K562 (cell line): ENCODE measurements around the gene DYSF. TPM values are rescaled to one million over a fixed set of nuclear protein-coding genes. Genes with fewer than 3 reads are reported as not detected.

Experiments
- ATAC-seq: fragments of 200-7000 bp; cut with Tn5 transposase; 3 replicates; pipeline ENCODE4 v1.9.1; 2020; ENCODE audit warnings: moderate library complexity
- BruUV-seq: library from RNA; stranded (reverse); fragments of 400-500 nt; replicated peaks from 2 replicates; lab custom pipeline; 2021; lab: Mats Ljungman, UMichigan
- CTCF ChIA-PET: fragments of 300-600 bp; formaldehyde crosslinking; extraction: SDS; loops from one replicate; lab custom pipeline; 2021; ENCODE audit warnings: low intra/inter-chr PET ratio; lab: Yijun Ruan, JAX
- POLR2A ChIA-PET: fragments of 300-600, 350-650 bp; sonication (Branson Sonifier 250); formaldehyde crosslinking; extraction: SDS; loops from one replicate; lab custom pipeline; 2021; ENCODE audit warnings: antibody characterized with exemption, inconsistent platforms; lab: Yijun Ruan, JAX
- DNase-seq, 4 experiments: peaks; one replicate each; pipeline versions ENCODE4 v3.0.0 to v3.0.0-alpha.2; 2011 to 2018; ENCODE audit warnings: low spot score in 3 of 4, mixed read lengths in 3 of 4; ENCODE audit errors: extremely low read depth in 1 of 4
- FAIRE-seq: peaks from 2 replicates; lab custom pipeline; 2011; peaks lifted over from hg19 to GRCh38; lab: Jason Lieb, UNC
- H2AFZ ChIP-seq: 2 replicates; pipeline ENCODE4 v1.6.0; 2011; ENCODE audit warnings: low read depth, low read length, control low read depth, inconsistent platforms
- H3K27ac ChIP-seq: fragments of 200-600 bp; 3 replicates; pipeline ENCODE4 v1.8.0; 2011; ENCODE audit warnings: low read depth, mild to moderate bottlenecking, control low read depth, inconsistent platforms, low read length, moderate library complexity, mixed read lengths; ENCODE audit errors: extremely low read depth
- H3K27me3 ChIP-seq, 2 experiments: fragments of 300-600 bp in 1 of 2; 2 replicates in 1 of 2; 3 replicates in 1 of 2; pipeline versions ENCODE4 v1.6.0 to v1.8.0; 2011; ENCODE audit warnings: inconsistent platforms in 2 of 2, low read length in 2 of 2, mild to moderate bottlenecking in 1 of 2, mixed read lengths in 1 of 2, moderate library complexity in 1 of 2; ENCODE audit not compliant: control insufficient read depth in 2 of 2, insufficient read depth in 2 of 2
- H3K36me3 ChIP-seq: fragments of 300-600 bp; 3 replicates; pipeline ENCODE4 v1.8.0; 2011; ENCODE audit warnings: mild to moderate bottlenecking, low read length, inconsistent platforms; ENCODE audit not compliant: control insufficient read depth, insufficient read depth
- H3K4me1 ChIP-seq, 2 experiments: fragments of 200-600 bp in 1 of 2; replicated peaks in 1 of 2; 2 replicates in 1 of 2; 3 replicates in 1 of 2; pipeline versions ENCODE4 v1.5.1 to v1.8.0; 2011; ENCODE audit warnings: inconsistent platforms in 2 of 2, low read length in 2 of 2, mild to moderate bottlenecking in 1 of 2, mixed read lengths in 1 of 2, moderate library complexity in 1 of 2; ENCODE audit not compliant: control insufficient read depth in 2 of 2, insufficient read depth in 2 of 2
- H3K4me2 ChIP-seq: 2 replicates; pipeline ENCODE4 v1.6.1; 2011; ENCODE audit warnings: low read length, control low read depth, inconsistent platforms, mixed read lengths; ENCODE audit not compliant: insufficient read depth
- H3K4me3 ChIP-seq: fragments of 200-600 bp; sonication (generic), shearing (Covaris generic); 2 replicates; pipeline ENCODE4 v1.5.1; 2016; ENCODE audit warnings: control low read depth, inconsistent platforms
- H3K79me2 ChIP-seq: fragments of 200-600 bp; 3 replicates; pipeline ENCODE4 v1.8.0; 2011; ENCODE audit warnings: low read length, inconsistent platforms; ENCODE audit not compliant: control insufficient read depth, insufficient read depth
- H3K9ac ChIP-seq, 2 experiments: 2 replicates each; pipeline versions ENCODE4 v1.6.0 to v1.6.1; 2011; ENCODE audit warnings: low read depth in 2 of 2, low read length in 2 of 2, control low read depth in 1 of 2, inconsistent platforms in 1 of 2, mild to moderate bottlenecking in 1 of 2, mixed read lengths in 1 of 2; ENCODE audit not compliant: insufficient read depth in 1 of 2
- H3K9me1 ChIP-seq: one replicate; pipeline ENCODE4 v1.6.0; 2011; ENCODE audit warnings: inconsistent platforms, mild to moderate bottlenecking, low read length, moderate library complexity; ENCODE audit not compliant: control insufficient read depth, insufficient read depth
- H3K9me3 ChIP-seq: replicated peaks from 2 replicates; pipeline ENCODE4 v1.5.1; 2011; ENCODE audit warnings: low read depth, low read length, inconsistent platforms; ENCODE audit not compliant: control insufficient read depth, insufficient read depth
- H4K20me1 ChIP-seq: replicated peaks from 2 replicates; pipeline ENCODE4 v1.6.1; 2011; ENCODE audit warnings: low read length, inconsistent platforms, mixed read lengths; ENCODE audit not compliant: control insufficient read depth, insufficient read depth
- BCLAF1 ChIP-seq, 2 experiments: fragments of 450-650 bp in 1 of 2; IDR thresholded peaks; 2 replicates each; pipeline ENCODE4 v1.6.1; 2011 to 2017; ENCODE audit warnings: low read depth in 2 of 2, antibody characterized with exemption in 1 of 2, borderline replicate concordance in 1 of 2, low read length in 1 of 2, mild to moderate bottlenecking in 1 of 2, mixed read lengths in 1 of 2; ENCODE audit not compliant: control insufficient read depth in 1 of 2
- HIVEP1 ChIP-seq: fragments of 250-450 bp; sonication (Bioruptor Pico); IDR thresholded peaks from 2 replicates; pipeline ENCODE4 v1.4.0; 2020; ENCODE audit warnings: mild to moderate bottlenecking
- MTA3 ChIP-seq: fragments of 450-650 bp; formaldehyde crosslinking; IDR thresholded peaks from 2 replicates; pipeline ENCODE4 v1.6.1; 2017; ENCODE audit warnings: mild to moderate bottlenecking, borderline replicate concordance
- POLR3A ChIP-seq: IDR thresholded peaks from 2 replicates; pipeline ENCODE4 v1.6.1; 2011; ENCODE audit warnings: borderline replicate concordance, mild to moderate bottlenecking, moderate library complexity; ENCODE audit not compliant: insufficient read length, insufficient read depth; ENCODE audit errors: extremely low read depth
- SIN3B ChIP-seq: fragments of 450-650 bp; IDR thresholded peaks from 2 replicates; pipeline ENCODE4 v1.6.1; 2017; ENCODE audit warnings: low read depth, mild to moderate bottlenecking, moderate library complexity
- SNRNP70 ChIP-seq: fragments of 200-400 bp; formaldehyde crosslinking; optimal IDR thresholded peaks from 2 replicates; pipeline ENCODE3; 2017; ENCODE audit warnings: low read depth, low read length
- TAL1 ChIP-seq: fragments of 450-650 bp; IDR thresholded peaks from 2 replicates; pipeline ENCODE4 v1.6.1; 2016; ENCODE audit warnings: mild to moderate bottlenecking
- TCF7 ChIP-seq: sonication (generic); IDR thresholded peaks from 2 replicates; pipeline ENCODE4 v1.6.1; 2016; ENCODE audit warnings: antibody characterized with exemption, borderline replicate concordance
- ZFP30 ChIP-seq: fragments of 250-450 bp; sonication (Bioruptor Pico); IDR thresholded peaks from 2 replicates; pipeline ENCODE4 v1.8.0; 2022; ENCODE audit warnings: moderate library complexity, mild to moderate bottlenecking, inconsistent platforms, borderline replicate concordance
- ZNF143 ChIP-seq: sonication (generic); formaldehyde crosslinking; IDR thresholded peaks from 2 replicates; pipeline ENCODE4 v1.9.0; 2022; ENCODE audit warnings: mild to moderate bottlenecking, missing genetic modification reagents
- ZNF561 ChIP-seq: fragments of 450-650 bp; formaldehyde crosslinking; conservative IDR thresholded peaks from 2 replicates; pipeline ENCODE4 v1.4.0; 2020; ENCODE audit warnings: mild to moderate bottlenecking, moderate library complexity
- WGBS: fragments of 100-300 bp; shearing (Covaris generic); methylation state at CpG from one replicate; pipeline ENCODE4 v1.1.6; 2016; ENCODE audit warnings: low coverage, mixed read lengths; ENCODE audit not compliant: insufficient coverage; ENCODE audit errors: missing lambda C conversion rate; 5-methylcytosine and 5-hydroxymethylcytosine counted together
- in situ Hi-C: fragments of 300-500 bp; cut with MboI; formaldehyde crosslinking; loops from 4 replicates; pipeline ENCODE4 v1.15.0; 2018; ENCODE audit warnings: inconsistent platforms, mixed read lengths
- intact Hi-C: fragments of 100-400 bp; cut with micrococcal nuclease; formaldehyde crosslinking; loops from 2 replicates; pipeline ENCODE4 v1.14.2; 2022
- polyA plus RNA-seq, 8 experiments: library from polyadenylated mRNA; depleted of rRNA in 4 of 8; stranded (reverse) in 5 of 8; unstranded in 3 of 8; fragments of >200 nt; fragmentation: Nextera tagmentation in 2 of 8; fragmentation: Illumina TruSeq in 1 of 8; extraction: Ambion mirVana in 2 of 8; extraction: Trizol in 1 of 8; gene quantifications; 2 replicates each; pipeline versions ENCODE4 v1.2.1 to v1.2.3, GENCODE V29; 2011 to 2014; ENCODE audit warnings: inconsistent platforms in 1 of 8, missing spikeins in 1 of 8
- total RNA-seq, 7 experiments: library from RNA; depleted of rRNA in 6 of 7; stranded (reverse); fragments of >200 nt in 6 of 7; fragmentation: Illumina TruSeq in 2 of 7; extraction: Trizol in 2 of 7; gene quantifications; 2 replicates each; pipeline versions ENCODE4 v1.2.1 to v1.2.3, GENCODE V29; 2011 to 2021; ENCODE audit warnings: low replicate concordance in 1 of 7

DYSF gene
- total and polyA plus RNA-seq, 9 of the 15 experiments (the other 6 are each of a cell fraction or from before 2014, with no cell fraction given): 0.01 to 0.80 (median 0.29) TPM

GRCh38 chr2:71718686-71719085 is 265.3 kb downstream of the DYSF start:
- TF ChIP-seq MTA3: no peak
- TF ChIP-seq SIN3B: no peak
- TF ChIP-seq ZFP30 (CRISPR knock-in tag): no peak
- no peak for TF ChIP-seq SNRNP70
- TF ChIP-seq TAL1: no peak
- no peak for TF ChIP-seq TCF7
- TF ChIP-seq BCLAF1 (IDR thresholded peaks at IDR 0.05; ENCODE audit: borderline replicate concordance in 1 of 2, control insufficient read depth in 1 of 2, low read depth in 2 of 2, low read length in 1 of 2): no peak
- TF ChIP-seq ZNF561 (CRISPR knock-in tag): no peak
- no peak for TF ChIP-seq HIVEP1 (CRISPR knock-in tag)
- no peak for TF ChIP-seq ZNF143 (CRISPR knock-in tag)
- TF ChIP-seq POLR3A: no peak
- in situ Hi-C loops: no loop called here
- Histone ChIP-seq H3K9ac (no peak overlapping the region), H3K27me3 (peaks cover 4 to 28% of the 10 kb centered on the region in 2 experiments; a peak in 4 of 5 replicates), H2AFZ (no peak overlapping the region), H3K4me3 (no peak overlapping the region), H3K36me3 (no peaks in the 10 kb centered on the region), H3K27ac (no peak overlapping the region), H3K4me2 (no peak overlapping the region), H3K79me2 (no peaks in the 10 kb centered on the region), H3K4me1 (peaks cover 0 to 3% of the 10 kb centered on the region in 2 experiments; a peak in 1 of 5 replicates), H4K20me1 (no peaks in the 10 kb centered on the region), H3K9me1 (no peaks in the 10 kb centered on the region), H3K9me3 (no peaks in the 10 kb centered on the region)
- FAIRE-seq: no peak
- no TSS peak for BruUV-seq
- ChIA-PET POLR2A (interaction anchor here (0.5 kb wide), 1 partner anchor 134 kb away, joined by 3 read pairs; no protein-coding TSS in a partner anchor), CTCF (no interaction called here)
- intact Hi-C loops: no loop called here
- no peak for DNase-seq
- 13% methylated on average over 1 of the region's 1 CpG for WGBS
- no peak for ATAC-seq
